ENCODE data around the gene OR8J3. TPM values are rescaled to one million over a fixed set of nuclear protein-coding genes. Genes with fewer than 3 reads are reported as not detected.

The OR8J3 gene
- polyA plus RNA-seq, 1 donor (not counting 4 experiments of a cell fraction or from before 2014, with no cell fraction given) = not detected

- no peaks in the 10 kb centered on the region for H3K27me3 ChIP-seq (ENCODE audit: control insufficient read depth, extremely low read depth, insufficient read depth, low read length)
- dilution Hi-C loops (cut with MboI; ENCODE audit: extremely low pct_ligation_motif_present, low sequenced_read_pairs) = no loop called here
- H3K9me3 ChIP-seq (ENCODE audit: control insufficient read depth, low read depth, low read length) = no peaks in the 10 kb centered on the region
- H3K4me3 ChIP-seq (ENCODE audit: control insufficient read depth in 2 of 3, extremely low read depth in 1 of 3, insufficient read depth in 2 of 3, low read depth in 1 of 3, low read length in 3 of 3) = no peak overlapping the region
- H2AFZ ChIP-seq (ENCODE audit: control insufficient read depth, low read length) = no peak overlapping the region
- H3K4me1 ChIP-seq (ENCODE audit: control insufficient read depth, extremely low read depth, insufficient read depth, low read length) = no peaks in the 10 kb centered on the region
- H3K27ac ChIP-seq (ENCODE audit: control insufficient read depth, insufficient read depth, low read length) = no peak overlapping the region
- H3K79me2 ChIP-seq (ENCODE audit: control insufficient read depth, insufficient read depth, low read length) = no peaks in the 10 kb centered on the region
- no peaks in the 10 kb centered on the region for H3K9me1 ChIP-seq (ENCODE audit: control insufficient read depth, extremely low read depth, insufficient read depth, low read length)
- H3K9ac ChIP-seq (ENCODE audit: control insufficient read depth, extremely low read depth, insufficient read depth, low read length) = no peak overlapping the region
- no peaks in the 10 kb centered on the region for H3K36me3 ChIP-seq (ENCODE audit: control insufficient read depth in 2 of 2, extremely low read depth in 1 of 2, insufficient read depth in 2 of 2, low read length in 2 of 2)
- no peak overlapping the region for H3K4me2 ChIP-seq (ENCODE audit: control insufficient read depth, extremely low read depth, insufficient read depth, low read depth, low read length)
- no peaks in the 10 kb centered on the region for H4K20me1 ChIP-seq (ENCODE audit: control insufficient read depth, extremely low read depth, insufficient read depth, low read length)
- TF ChIP-seq, protein P1, sequence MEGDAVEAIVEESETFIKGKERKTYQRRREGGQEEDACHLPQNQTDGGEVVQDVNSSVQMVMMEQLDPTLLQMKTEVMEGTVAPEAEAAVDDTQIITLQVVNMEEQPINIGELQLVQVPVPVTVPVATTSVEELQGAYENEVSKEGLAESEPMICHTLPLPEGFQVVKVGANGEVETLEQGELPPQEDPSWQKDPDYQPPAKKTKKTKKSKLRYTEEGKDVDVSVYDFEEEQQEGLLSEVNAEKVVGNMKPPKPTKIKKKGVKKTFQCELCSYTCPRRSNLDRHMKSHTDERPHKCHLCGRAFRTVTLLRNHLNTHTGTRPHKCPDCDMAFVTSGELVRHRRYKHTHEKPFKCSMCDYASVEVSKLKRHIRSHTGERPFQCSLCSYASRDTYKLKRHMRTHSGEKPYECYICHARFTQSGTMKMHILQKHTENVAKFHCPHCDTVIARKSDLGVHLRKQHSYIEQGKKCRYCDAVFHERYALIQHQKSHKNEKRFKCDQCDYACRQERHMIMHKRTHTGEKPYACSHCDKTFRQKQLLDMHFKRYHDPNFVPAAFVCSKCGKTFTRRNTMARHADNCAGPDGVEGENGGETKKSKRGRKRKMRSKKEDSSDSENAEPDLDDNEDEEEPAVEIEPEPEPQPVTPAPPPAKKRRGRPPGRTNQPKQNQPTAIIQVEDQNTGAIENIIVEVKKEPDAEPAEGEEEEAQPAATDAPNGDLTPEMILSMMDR (optimal IDR thresholded peaks at IDR 0.05 in 1 of 3, IDR thresholded peaks at IDR 0.05 in 1 of 3, conservative IDR thresholded peaks at IDR 0.05 in 1 of 3; ENCODE audit: extremely low read depth in 1 of 3, insufficient read depth in 2 of 3, low read length in 3 of 3) = no peak
- no peak for TF ChIP-seq EZH2 (IDR thresholded peaks at IDR 0.05; ENCODE audit: low read length)
- no peak for DNase-seq (ENCODE audit: low read depth, low spot score)
- FAIRE-seq = no peak
Observed at GRCh38 chr11:56089697-56090096, 50.3 kb downstream of the OR8J3 start.

Small RNAs within 50 kb of the gene (small RNA-seq; reads per million reads assigned to genes)
- 0 reads per million in 3 experiments for gene OR8I4P (ENCODE audit: insufficient read length in 3 of 3, low read depth in 3 of 3, low replicate concordance in 1 of 3)

Other genes with a start within 250 kb of the OR8J3 start
- gene OR5W2, start 225.6 kb downstream of the OR8J3 start, polyA plus RNA-seq = not detected in 3 replicates
- gene OR5I1, start 203.8 kb downstream of the OR8J3 start, polyA plus RNA-seq = not detected in 3 replicates
- not detected in 3 replicates for gene OR10AG1, start 170.3 kb downstream of the OR8J3 start, polyA plus RNA-seq
- gene OR5F1, start 145.6 kb downstream of the OR8J3 start, polyA plus RNA-seq = not detected in 3 replicates
- gene OR5AS1, start 112.5 kb downstream of the OR8J3 start, polyA plus RNA-seq = not detected in 3 replicates
- not detected in 3 replicates for gene OR8I2, start 46.9 kb downstream of the OR8J3 start, polyA plus RNA-seq
- not detected in 3 replicates for gene OR8H2, start 36.5 kb downstream of the OR8J3 start, polyA plus RNA-seq
- gene OR8H3, start 17.8 kb downstream of the OR8J3 start, polyA plus RNA-seq = not detected in 3 replicates
- not detected in 3 replicates for gene OR8K5, start 20.1 kb upstream of the OR8J3 start, polyA plus RNA-seq
- not detected in 3 replicates for gene OR5J2, start 36.4 kb upstream of the OR8J3 start, polyA plus RNA-seq
- gene OR5T2, start 94.1 kb upstream of the OR8J3 start, polyA plus RNA-seq = not detected in 3 replicates
- gene OR5T3, start 112.1 kb upstream of the OR8J3 start, polyA plus RNA-seq = not detected in 3 replicates
- not detected in 3 replicates for gene OR5T1, start 134.0 kb upstream of the OR8J3 start, polyA plus RNA-seq
- not detected in 3 replicates for gene OR8H1, start 152.1 kb upstream of the OR8J3 start, polyA plus RNA-seq
- not detected in 3 replicates for gene OR8K3, start 174.9 kb upstream of the OR8J3 start, polyA plus RNA-seq
- not detected in 3 replicates for gene OR8K1, start 205.8 kb upstream of the OR8J3 start, polyA plus RNA-seq
- gene OR8J1, start 214.1 kb upstream of the OR8J3 start, polyA plus RNA-seq = not detected in 3 replicates
- gene OR8U1, start 235.4 kb upstream of the OR8J3 start, polyA plus RNA-seq = not detected in 3 replicates